Transverse colon (tissue), 4 donors: ENCODE data around the gene FOXD2. TPM values are rescaled to one million over a fixed set of nuclear protein-coding genes. Genes with fewer than 3 reads are reported as not detected.

ENCODE experiments used
- DNase-seq: peaks from one replicate; pipeline ENCODE4 v3.0.0-alpha.2; 2019
- H3K27ac ChIP-seq, 4 donors: fragments of 200-600 bp; sonication (generic); 2 replicates each; pipeline ENCODE4 v1.5.1; 2016 to 2018; ENCODE audit warnings: inconsistent platforms in 4 of 4
- H3K27me3 ChIP-seq: fragments of 200-600 bp; sonication (generic); 2 replicates; pipeline ENCODE4 v1.5.1; 2017; ENCODE audit warnings: inconsistent platforms
- H3K36me3 ChIP-seq, 4 donors: fragments of 200-600 bp; sonication (generic); 2 replicates each; pipeline ENCODE4 v1.5.1; 2017 to 2019; ENCODE audit warnings: inconsistent platforms in 4 of 4
- H3K4me1 ChIP-seq, 4 donors: fragments of 200-600 bp; sonication (generic); 2 replicates each; pipeline ENCODE4 v1.5.1; 2017 to 2020; ENCODE audit warnings: inconsistent platforms in 4 of 4
- H3K4me3 ChIP-seq, 4 donors: fragments of 200-600 bp; sonication (generic); 1 replicate in 1 of 4; 2 replicates in 3 of 4; pipeline versions ENCODE4 v1.5.1 to v1.6.1; 2017 to 2019; ENCODE audit warnings: inconsistent platforms in 4 of 4
- H3K9me3 ChIP-seq, 2 donors: fragments of 200-600 bp; sonication (generic); 2 replicates each; pipeline ENCODE4 v1.5.1; 2017 to 2019; ENCODE audit warnings: inconsistent platforms in 2 of 2
- EP300 ChIP-seq: sonication (generic); formaldehyde crosslinking; IDR thresholded peaks from one replicate; pipeline ENCODE4 v1.6.1; 2017; ENCODE audit warnings: antibody characterized with exemption, low read depth
- POLR2A ChIP-seq: fragments of 450-650 bp; IDR thresholded peaks from one replicate; pipeline ENCODE4 v1.6.1; 2016; ENCODE audit warnings: antibody characterized with exemption, mild to moderate bottlenecking, moderate library complexity
- POLR2AphosphoS5 ChIP-seq, 3 donors: sonication (generic); formaldehyde crosslinking; IDR thresholded peaks; one replicate each; pipeline ENCODE4 v1.6.1; 2016; ENCODE audit warnings: antibody characterized with exemption in 3 of 3
- WGBS, 2 donors: methylation state at CpG; one replicate each; pipeline ENCODE4 v1.1.5; 2018; ENCODE audit warnings: low coverage in 1 of 2; 5-methylcytosine and 5-hydroxymethylcytosine counted together
- in situ Hi-C, 4 donors: fragments of 200-750 bp; cut with MboI; loops; one replicate each; pipeline versions ENCODE4 v1.15.0 to v1.15.1; 2017; ENCODE audit warnings: low sequenced_read_pairs in 3 of 4, low pct_ligation_motif_present in 1 of 4, low pct_unique_long_range_greater_than_20kb in 1 of 4
- intact Hi-C: fragments of 100-400 bp; cut with DNase I; formaldehyde crosslinking; loops from one replicate; pipeline ENCODE4 v1.15.1; 2023; ENCODE audit warnings: low total_unique reads
- total RNA-seq, 4 donors: library from RNA; depleted of rRNA; stranded (reverse); fragments of >200 nt; gene quantifications; one replicate each; pipeline ENCODE4 v1.1.0, GENCODE V29; 2016
- TF ChIP-seq, protein P1 (sequence below), 5 experiments: fragments of 200-600 bp in 3 of 5; fragments of 450-650 bp in 2 of 5; sonication (generic) in 3 of 5; IDR thresholded peaks; 1 replicate in 2 of 5; 2 replicates in 3 of 5; pipeline ENCODE4 v1.5.1; 2016 to 2017; ENCODE audit warnings: antibody characterized with exemption in 5 of 5, inconsistent platforms in 3 of 5, mild to moderate bottlenecking in 2 of 5, moderate library complexity in 1 of 5

The FOXD2 gene
- total RNA-seq, 4 donors from 2014 or later = 15.8 to 20.9 (median 17.2) TPM

DNA sequence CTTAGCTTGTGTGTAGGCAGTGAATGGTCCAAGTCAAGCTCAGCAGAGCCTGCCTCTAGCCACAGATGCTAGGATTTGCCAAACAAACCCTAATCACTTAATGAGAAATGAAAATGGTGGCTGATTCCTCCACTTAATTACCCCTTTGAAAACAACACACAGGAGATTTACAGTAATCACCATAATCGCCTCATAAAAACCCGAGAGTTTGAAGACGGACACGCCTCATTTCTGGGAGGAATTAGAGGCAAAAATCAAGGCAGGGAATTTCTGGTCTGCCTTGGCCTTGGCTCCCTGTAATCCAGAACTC, 38.0 kb upstream of the FOXD2 start:
- Histone ChIP-seq H3K4me3 (no peak overlapping the region), H3K4me1 (peaks cover 0 to 3% (median 0%) of the 10 kb centered on the region in 4 donors), H3K9me3 (no peaks in the 10 kb centered on the region), H3K27ac (no peak overlapping the region), H3K27me3 (peaks cover 5% of the 10 kb centered on the region), H3K36me3 (no peaks in the 10 kb centered on the region)
- TF ChIP-seq, protein P1, sequence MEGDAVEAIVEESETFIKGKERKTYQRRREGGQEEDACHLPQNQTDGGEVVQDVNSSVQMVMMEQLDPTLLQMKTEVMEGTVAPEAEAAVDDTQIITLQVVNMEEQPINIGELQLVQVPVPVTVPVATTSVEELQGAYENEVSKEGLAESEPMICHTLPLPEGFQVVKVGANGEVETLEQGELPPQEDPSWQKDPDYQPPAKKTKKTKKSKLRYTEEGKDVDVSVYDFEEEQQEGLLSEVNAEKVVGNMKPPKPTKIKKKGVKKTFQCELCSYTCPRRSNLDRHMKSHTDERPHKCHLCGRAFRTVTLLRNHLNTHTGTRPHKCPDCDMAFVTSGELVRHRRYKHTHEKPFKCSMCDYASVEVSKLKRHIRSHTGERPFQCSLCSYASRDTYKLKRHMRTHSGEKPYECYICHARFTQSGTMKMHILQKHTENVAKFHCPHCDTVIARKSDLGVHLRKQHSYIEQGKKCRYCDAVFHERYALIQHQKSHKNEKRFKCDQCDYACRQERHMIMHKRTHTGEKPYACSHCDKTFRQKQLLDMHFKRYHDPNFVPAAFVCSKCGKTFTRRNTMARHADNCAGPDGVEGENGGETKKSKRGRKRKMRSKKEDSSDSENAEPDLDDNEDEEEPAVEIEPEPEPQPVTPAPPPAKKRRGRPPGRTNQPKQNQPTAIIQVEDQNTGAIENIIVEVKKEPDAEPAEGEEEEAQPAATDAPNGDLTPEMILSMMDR (IDR thresholded peaks at IDR 0.05) = no peak
- TF ChIP-seq POLR2A (no peak), EP300 (no peak), POLR2AphosphoS5 (IDR thresholded peaks at IDR 0.05) (no peak)
- intact Hi-C loops (no loop called here), in situ Hi-C loops (loop anchor here in 2 of 4 donors (25.0 kb wide), 1 partner anchor 212 kb away; the partner anchor contains the start of gene PDZK1IP1 (in 2 of the 2))
- no peak for DNase-seq
- WGBS, 2 donors = 52 to 58% methylated on average over 4 of the region's 4 CpGs

DNA sequence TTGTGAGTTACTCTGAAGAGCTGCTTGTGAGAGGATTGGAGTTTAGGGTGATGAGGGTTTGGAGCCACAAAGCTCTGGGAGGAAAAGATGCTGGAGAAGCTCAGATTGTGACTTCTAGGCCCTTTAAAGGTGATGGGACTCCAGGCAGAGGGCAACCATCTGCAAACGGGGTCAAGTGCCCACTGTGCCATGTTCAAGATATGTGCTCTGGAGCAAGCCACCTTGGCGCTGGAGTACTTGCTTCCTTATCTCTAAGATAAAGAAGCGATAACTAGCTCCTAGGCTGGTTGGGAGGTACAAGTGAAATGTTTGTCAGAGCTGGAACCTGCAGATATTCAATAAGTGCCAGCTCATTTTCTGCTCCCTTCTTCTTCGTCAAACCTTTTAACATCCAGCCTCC, 36.1 kb upstream of the FOXD2 start:
- H3K36me3 ChIP-seq = no peaks in the 10 kb centered on the region
- DNase-seq = no peak
- peaks cover 0 to 3% (median 0%) of the 10 kb centered on the region in 4 donors for H3K4me1 ChIP-seq
- 65 to 76% methylated on average over 2 to 4 of the region's 4 CpGs for WGBS, 2 donors
- in situ Hi-C loops (loop anchor here in 2 of 4 donors (25.0 kb wide), 1 partner anchor 214 kb away; the partner anchor contains the start of gene PDZK1IP1 (in 2 of the 2)), intact Hi-C loops (no loop called here)
- peaks cover 5% of the 10 kb centered on the region for H3K27me3 ChIP-seq
- no peaks in the 10 kb centered on the region for H3K9me3 ChIP-seq
- no peak for TF ChIP-seq EP300
- TF ChIP-seq, protein P1 (IDR thresholded peaks at IDR 0.05) = no peak
- H3K4me3 ChIP-seq = no peak overlapping the region
- no peak overlapping the region for H3K27ac ChIP-seq

- TF ChIP-seq EP300 (no peak), POLR2A (no peak), POLR2AphosphoS5 (IDR thresholded peaks at IDR 0.05) (no peak)
- TF ChIP-seq, protein P1 (IDR thresholded peaks at IDR 0.05) = no peak
- Histone ChIP-seq H3K4me3 (no peak overlapping the region), H3K36me3 (no peaks in the 10 kb centered on the region), H3K9me3 (no peaks in the 10 kb centered on the region), H3K4me1 (peaks cover 0 to 3% (median 0%) of the 10 kb centered on the region in 4 donors), H3K27ac (no peak overlapping the region), H3K27me3 (peaks cover 5% of the 10 kb centered on the region)
- WGBS, 2 donors = 90 to 97% methylated on average over 4 of the region's 4 CpGs
- intact Hi-C loops = no loop called here
- in situ Hi-C loops = loop anchor here in 2 of 4 donors (25.0 kb wide), 1 partner anchor 215 kb away; the partner anchor contains the start of gene PDZK1IP1 (in 2 of the 2)
- DNase-seq = no peak
Measured at GRCh38 chr1:47402591-47402990, 35.3 kb upstream of the FOXD2 start.

- no peak for DNase-seq
- 88 to 100% methylated on average over 2 to 4 of the region's 4 CpGs for WGBS, 2 donors
- intact Hi-C loops (no loop called here), in situ Hi-C loops (loop anchor here in 2 of 4 donors (25.0 kb wide), 1 partner anchor 216 kb away; the partner anchor contains the start of gene PDZK1IP1 (in 2 of the 2))
- peaks cover 5% of the 10 kb centered on the region for H3K27me3 ChIP-seq
- no peak overlapping the region for H3K4me3 ChIP-seq
- H3K4me1 ChIP-seq = peaks cover 0 to 3% (median 0%) of the 10 kb centered on the region in 4 donors
- H3K36me3 ChIP-seq = no peaks in the 10 kb centered on the region
- H3K27ac ChIP-seq = no peak overlapping the region
- TF ChIP-seq, protein P1 (IDR thresholded peaks at IDR 0.05) = no peak
- no peak for TF ChIP-seq POLR2A
- no peak for TF ChIP-seq EP300
- TF ChIP-seq POLR2AphosphoS5 (IDR thresholded peaks at IDR 0.05) = no peak
- no peaks in the 10 kb centered on the region for H3K9me3 ChIP-seq
Measured at GRCh38 chr1:47403321-47403910, 34.4 kb upstream of the FOXD2 start.
